CD8-positive, alpha-beta memory T cell (primary cell): Measurements from ENCODE around the gene CYLC1. TPM values are rescaled to one million over a fixed set of nuclear protein-coding genes. Genes with fewer than 3 reads are reported as not detected.
A peak's percentile ranks its signal among the peaks of the same experiment; 100 is the strongest.

Source experiments
- CTCF ChIA-PET: fragments of 350-600 bp; sonication (Branson Sonifier 250); formaldehyde crosslinking; loops from one replicate; lab custom pipeline; 2021; ENCODE audit warnings: antibody characterized with exemption; lab: Charles Lee
- POLR2A ChIA-PET: fragments of 350-600 bp; sonication (Branson Sonifier 250); formaldehyde crosslinking; loops from one replicate; lab custom pipeline; 2021; ENCODE audit warnings: antibody characterized with exemption; lab: Charles Lee
- DNase-seq, 5 donors: peaks; one replicate each; pipeline versions ENCODE4 v3.0.0 to v3.0.0-alpha.2; 2020 to 2022; ENCODE audit warnings: mixed read lengths in 1 of 5
- H3K27ac ChIP-seq: one replicate; pipeline ENCODE4 v1.7.0; 2013; ENCODE audit warnings: low read depth, mild to moderate bottlenecking, low read length, moderate library complexity
- H3K27me3 ChIP-seq: 2 replicates; pipeline ENCODE4 v1.7.0; 2013; ENCODE audit warnings: low read length, mild to moderate bottlenecking; ENCODE audit not compliant: insufficient read depth, poor library complexity, severe bottlenecking
- H3K36me3 ChIP-seq: 2 replicates; pipeline ENCODE4 v1.7.0; 2013; ENCODE audit warnings: mild to moderate bottlenecking, low read length, moderate library complexity; ENCODE audit not compliant: insufficient read depth
- H3K4me1 ChIP-seq: 2 replicates; pipeline ENCODE4 v1.7.0; 2013; ENCODE audit warnings: mild to moderate bottlenecking, low read length, moderate library complexity; ENCODE audit not compliant: insufficient read depth
- H3K4me3 ChIP-seq: 2 replicates; pipeline ENCODE4 v1.7.0; 2013; ENCODE audit warnings: mild to moderate bottlenecking, low read length
- H3K9me3 ChIP-seq: 2 replicates; pipeline ENCODE4 v1.7.0; 2013; ENCODE audit warnings: mild to moderate bottlenecking, low read length
- H3K27ac Mint-ChIP-seq, 8 donors: one replicate each; pipeline ENCODE4 v1.8.0; 2020 to 2021; ENCODE audit warnings: mixed read lengths in 8 of 8, mild to moderate bottlenecking in 6 of 8, inconsistent platforms in 3 of 8, moderate library complexity in 3 of 8
- H3K27me3 Mint-ChIP-seq, 2 donors: one replicate each; pipeline ENCODE4 v1.8.0; 2020 to 2021; ENCODE audit warnings: mixed read lengths in 2 of 2, mild to moderate bottlenecking in 1 of 2, moderate library complexity in 1 of 2
- H3K36me3 Mint-ChIP-seq, 3 donors: one replicate each; pipeline ENCODE4 v1.8.0; 2020 to 2021; ENCODE audit warnings: mixed read lengths in 3 of 3, inconsistent platforms in 1 of 3, mild to moderate bottlenecking in 1 of 3
- H3K4me1 Mint-ChIP-seq, 3 donors: one replicate each; pipeline ENCODE4 v1.8.0; 2020 to 2021; ENCODE audit warnings: mixed read lengths in 3 of 3, inconsistent platforms in 1 of 3, mild to moderate bottlenecking in 1 of 3
- H3K4me3 Mint-ChIP-seq, 7 donors: one replicate each; pipeline ENCODE4 v1.8.0; 2020 to 2021; ENCODE audit warnings: mixed read lengths in 7 of 7, mild to moderate bottlenecking in 6 of 7, moderate library complexity in 4 of 7, inconsistent platforms in 2 of 7
- H3K9me3 Mint-ChIP-seq, 5 donors: one replicate each; pipeline ENCODE4 v1.8.0; 2020 to 2022; ENCODE audit warnings: mixed read lengths in 5 of 5, mild to moderate bottlenecking in 3 of 5, moderate library complexity in 2 of 5, inconsistent platforms in 1 of 5
- polyA plus RNA-seq: library from polyadenylated mRNA; unstranded; fragments of 300-500 nt; fragmentation: Illumina TruSeq; gene quantifications from one replicate; pipeline ENCODE4 v1.2.3, GENCODE V29; 2021
- total RNA-seq, 2 experiments: library from RNA; stranded (reverse); gene quantifications; one replicate each; pipeline ENCODE4 v1.2.3, GENCODE V29; 2021

Gene CYLC1
- total RNA-seq (not detected), polyA plus RNA-seq (not detected)

- H3K27me3 ChIP-seq, result no peaks in the 10 kb centered on the region
- CTCF ChIA-PET, result no interaction called here
- no peak within 1 kb of the TSS for H3K27ac ChIP-seq
- H3K36me3 ChIP-seq, result no peaks in the 10 kb centered on the region
- H3K4me1 Mint-ChIP-seq, result no peaks in the 10 kb centered on the region
- H3K27me3 Mint-ChIP-seq, result no peaks in the 10 kb centered on the region
- no peaks in the 10 kb centered on the region for H3K9me3 ChIP-seq
- H3K4me3 Mint-ChIP-seq, result no peak within 1 kb of the TSS
- no peaks in the 10 kb centered on the region for H3K36me3 Mint-ChIP-seq
- H3K9me3 Mint-ChIP-seq, result peaks cover 0 to 9% (median 5%) of the 10 kb centered on the region in 5 donors
- H3K4me3 ChIP-seq, result no peak within 1 kb of the TSS
- DNase-seq, result no peak
- POLR2A ChIA-PET, result no interaction called here
- H3K27ac Mint-ChIP-seq, result no peak within 1 kb of the TSS
- no peaks in the 10 kb centered on the region for H3K4me1 ChIP-seq
Measured at GRCh38 chrX:83860846-83861245, at the start of gene CYLC1. Gene CYLC1 (plus strand): TSS chrX:83861146. CDS start chrX:83861183, 37 bp downstream.

GRCh38 chrX:83819304-83819703 lies 41.6 kb upstream of the CYLC1 start:
- Histone ChIP-seq H3K9me3 (no peaks in the 10 kb centered on the region), H3K27ac (no peak overlapping the region), H3K4me3 (no peak overlapping the region), H3K27me3 (no peaks in the 10 kb centered on the region), H3K36me3 (no peaks in the 10 kb centered on the region), H3K4me1 (no peaks in the 10 kb centered on the region)
- H3K4me3 Mint-ChIP-seq, result no peak overlapping the region
- no peaks in the 10 kb centered on the region for H3K36me3 Mint-ChIP-seq
- no peak for DNase-seq
- POLR2A ChIA-PET, result no interaction called here
- no peaks in the 10 kb centered on the region for H3K4me1 Mint-ChIP-seq
- H3K9me3 Mint-ChIP-seq, result peaks cover 0 to 9% (median 4%) of the 10 kb centered on the region in 5 donors
- no peaks in the 10 kb centered on the region for H3K27me3 Mint-ChIP-seq
- H3K27ac Mint-ChIP-seq, result no peak overlapping the region
- CTCF ChIA-PET, result no interaction called here

GRCh38 chrX:83829874-83830273 lies 31.1 kb upstream of the CYLC1 start:
- ChIA-PET POLR2A (no interaction called here), CTCF (no interaction called here)
- no peak overlapping the region for H3K27ac Mint-ChIP-seq
- H3K4me3 Mint-ChIP-seq, result no peak overlapping the region
- no peak overlapping the region for H3K4me3 ChIP-seq
- H3K27me3 Mint-ChIP-seq, result peaks cover 0 to 2% of the 10 kb centered on the region in 2 donors
- DNase-seq, result no peak
- H3K4me1 Mint-ChIP-seq, result no peaks in the 10 kb centered on the region
- peaks cover 0 to 2% (median 0%) of the 10 kb centered on the region in 5 donors for H3K9me3 Mint-ChIP-seq
- no peaks in the 10 kb centered on the region for H3K27me3 ChIP-seq
- H3K36me3 ChIP-seq, result no peaks in the 10 kb centered on the region
- no peaks in the 10 kb centered on the region for H3K9me3 ChIP-seq
- H3K36me3 Mint-ChIP-seq, result peaks cover 0 to 2% (median 0%) of the 10 kb centered on the region in 3 donors
- H3K4me1 ChIP-seq, result no peaks in the 10 kb centered on the region
- no peak overlapping the region for H3K27ac ChIP-seq

GRCh38 chrX:83845397-83845796 lies 15.5 kb upstream of the CYLC1 start:
- H3K4me3 ChIP-seq, result no peak overlapping the region
- Mint-ChIP-seq H3K4me3 (no peak overlapping the region), H3K27ac (no peak overlapping the region), H3K27me3 (no peaks in the 10 kb centered on the region), H3K9me3 (no peaks in the 10 kb centered on the region), H3K4me1 (no peaks in the 10 kb centered on the region), H3K36me3 (no peaks in the 10 kb centered on the region)
- H3K4me1 ChIP-seq, result no peaks in the 10 kb centered on the region
- CTCF ChIA-PET, result no interaction called here
- DNase-seq, result peak in 1 of 5 donors; percentile 5
- no peak overlapping the region for H3K27ac ChIP-seq
- H3K36me3 ChIP-seq, result no peaks in the 10 kb centered on the region
- POLR2A ChIA-PET, result no interaction called here
- no peaks in the 10 kb centered on the region for H3K9me3 ChIP-seq
- no peaks in the 10 kb centered on the region for H3K27me3 ChIP-seq

GRCh38 chrX:83847339-83847738 lies 13.6 kb upstream of the CYLC1 start:
- H3K27me3 Mint-ChIP-seq, result no peaks in the 10 kb centered on the region
- H3K9me3 Mint-ChIP-seq, result no peaks in the 10 kb centered on the region
- Histone ChIP-seq H3K9me3 (no peaks in the 10 kb centered on the region), H3K27ac (no peak overlapping the region), H3K27me3 (no peaks in the 10 kb centered on the region), H3K36me3 (no peaks in the 10 kb centered on the region), H3K4me3 (no peak overlapping the region), H3K4me1 (no peaks in the 10 kb centered on the region)
- H3K4me3 Mint-ChIP-seq, result no peak overlapping the region
- H3K27ac Mint-ChIP-seq, result no peak overlapping the region
- H3K36me3 Mint-ChIP-seq, result no peaks in the 10 kb centered on the region
- DNase-seq, result no peak
- ChIA-PET POLR2A (no interaction called here), CTCF (no interaction called here)
- no peaks in the 10 kb centered on the region for H3K4me1 Mint-ChIP-seq

- ChIA-PET POLR2A (no interaction called here), CTCF (no interaction called here)
- Histone ChIP-seq H3K9me3 (no peaks in the 10 kb centered on the region), H3K4me1 (no peaks in the 10 kb centered on the region), H3K27ac (no peak overlapping the region), H3K4me3 (no peak overlapping the region), H3K27me3 (no peaks in the 10 kb centered on the region), H3K36me3 (no peaks in the 10 kb centered on the region)
- Mint-ChIP-seq H3K27ac (no peak overlapping the region), H3K4me1 (no peaks in the 10 kb centered on the region), H3K9me3 (peaks cover 0 to 6% (median 0%) of the 10 kb centered on the region in 5 donors), H3K4me3 (no peak overlapping the region), H3K36me3 (no peaks in the 10 kb centered on the region), H3K27me3 (peaks cover 0 to 2% of the 10 kb centered on the region in 2 donors)
- no peak for DNase-seq
Measured at GRCh38 chrX:83888585-83888984, 27.6 kb downstream of the CYLC1 start.

- Histone ChIP-seq H3K4me3 (no peak overlapping the region), H3K4me1 (no peaks in the 10 kb centered on the region), H3K9me3 (no peaks in the 10 kb centered on the region), H3K27me3 (no peaks in the 10 kb centered on the region), H3K36me3 (no peaks in the 10 kb centered on the region), H3K27ac (no peak overlapping the region)
- DNase-seq, result no peak
- no peak overlapping the region for H3K27ac Mint-ChIP-seq
- no peaks in the 10 kb centered on the region for H3K36me3 Mint-ChIP-seq
- CTCF ChIA-PET, result no interaction called here
- POLR2A ChIA-PET, result no interaction called here
- peaks cover 0 to 2% (median 0%) of the 10 kb centered on the region in 5 donors for H3K9me3 Mint-ChIP-seq
- no peaks in the 10 kb centered on the region for H3K4me1 Mint-ChIP-seq
- no peak overlapping the region for H3K4me3 Mint-ChIP-seq
- peaks cover 0 to 2% of the 10 kb centered on the region in 2 donors for H3K27me3 Mint-ChIP-seq
Measured at GRCh38 chrX:83892433-83892832, 31.5 kb downstream of the CYLC1 start.

- no peak for DNase-seq
- Mint-ChIP-seq H3K27me3 (no peaks in the 10 kb centered on the region), H3K4me1 (no peaks in the 10 kb centered on the region), H3K9me3 (peaks cover 0 to 7% (median 0%) of the 10 kb centered on the region in 5 donors), H3K27ac (no peak overlapping the region), H3K4me3 (no peak overlapping the region), H3K36me3 (no peaks in the 10 kb centered on the region)
- Histone ChIP-seq H3K36me3 (no peaks in the 10 kb centered on the region), H3K4me1 (no peaks in the 10 kb centered on the region), H3K9me3 (no peaks in the 10 kb centered on the region), H3K27ac (no peak overlapping the region), H3K4me3 (no peak overlapping the region), H3K27me3 (no peaks in the 10 kb centered on the region)
- CTCF ChIA-PET, result no interaction called here
- POLR2A ChIA-PET, result no interaction called here
Measured at GRCh38 chrX:83906921-83907320, 46.0 kb downstream of the CYLC1 start.

GRCh38 chrX:83916525-83916924 lies 55.6 kb downstream of the CYLC1 start:
- Histone ChIP-seq H3K36me3 (no peaks in the 10 kb centered on the region), H3K27ac (no peak overlapping the region), H3K4me1 (no peaks in the 10 kb centered on the region), H3K4me3 (no peak overlapping the region), H3K9me3 (no peaks in the 10 kb centered on the region), H3K27me3 (no peaks in the 10 kb centered on the region)
- Mint-ChIP-seq H3K4me1 (no peaks in the 10 kb centered on the region), H3K9me3 (peaks cover 3 to 6% (median 5%) of the 10 kb centered on the region in 5 donors), H3K27me3 (no peaks in the 10 kb centered on the region), H3K27ac (no peak overlapping the region), H3K36me3 (no peaks in the 10 kb centered on the region), H3K4me3 (no peak overlapping the region)
- no peak for DNase-seq
- ChIA-PET POLR2A (no interaction called here), CTCF (no interaction called here)
